Naive B cell (primary cell): ENCODE measurements around the gene NPPA. TPM values are rescaled to one million over a fixed set of nuclear protein-coding genes. Genes with fewer than 3 reads are reported as not detected.

ENCODE experiments used
- ATAC-seq, 2 donors: fragments of 150-1000 bp; cut with Tn5 transposase; 2 replicates each; pipeline ENCODE4 v1.10.0; 2021; ENCODE audit warnings: low read depth in 2 of 2, mild to moderate bottlenecking in 2 of 2, moderate library complexity in 2 of 2
- DNase-seq: peaks from one replicate; pipeline ENCODE4 v3.0.0; 2022
- H3K27ac Mint-ChIP-seq, 6 donors: one replicate each; pipeline ENCODE4 v1.8.0; 2020 to 2022; ENCODE audit warnings: mild to moderate bottlenecking in 6 of 6, mixed read lengths in 6 of 6, moderate library complexity in 5 of 6, inconsistent platforms in 2 of 6
- H3K27me3 Mint-ChIP-seq, 3 donors: one replicate each; pipeline ENCODE4 v1.8.0; 2021 to 2022; ENCODE audit warnings: mixed read lengths in 3 of 3, mild to moderate bottlenecking in 1 of 3
- H3K36me3 Mint-ChIP-seq, 2 donors: one replicate each; pipeline ENCODE4 v1.8.0; 2020 to 2022; ENCODE audit warnings: mixed read lengths in 2 of 2, inconsistent platforms in 1 of 2, mild to moderate bottlenecking in 1 of 2
- H3K4me1 Mint-ChIP-seq, 3 donors: one replicate each; pipeline ENCODE4 v1.8.0; 2020 to 2022; ENCODE audit warnings: mixed read lengths in 3 of 3, inconsistent platforms in 1 of 3, mild to moderate bottlenecking in 1 of 3, moderate library complexity in 1 of 3
- H3K4me3 Mint-ChIP-seq, 8 donors: one replicate each; pipeline ENCODE4 v1.8.0; 2020 to 2022; ENCODE audit warnings: mild to moderate bottlenecking in 8 of 8, mixed read lengths in 8 of 8, moderate library complexity in 8 of 8, inconsistent platforms in 2 of 8
- H3K9me3 Mint-ChIP-seq, 7 donors: one replicate each; pipeline ENCODE4 v1.8.0; 2020 to 2022; ENCODE audit warnings: mixed read lengths in 7 of 7, mild to moderate bottlenecking in 5 of 7, inconsistent platforms in 2 of 7, moderate library complexity in 1 of 7
- polyA plus RNA-seq, 6 donors: library from polyadenylated mRNA; unstranded; fragments of 300-500 nt; fragmentation: Illumina TruSeq; gene quantifications; one replicate each; pipeline ENCODE4 v1.2.3, GENCODE V29; 2021; ENCODE audit warnings: low read depth in 6 of 6

Gene NPPA
- polyA plus RNA-seq, 6 donors from 2014 or later, result not detected

GRCh38 chr1:11880181-11880575 lies 32.6 kb upstream of the NPPA start:
- ATAC-seq, result no peak
- Mint-ChIP-seq H3K4me1 (no peaks in the 10 kb centered on the region), H3K9me3 (no peaks in the 10 kb centered on the region), H3K4me3 (no peak overlapping the region), H3K27me3 (peaks cover 9 to 47% (median 30%) of the 10 kb centered on the region in 3 donors), H3K36me3 (no peaks in the 10 kb centered on the region), H3K27ac (no peak overlapping the region)
- DNase-seq, result no peak

- H3K4me1 Mint-ChIP-seq, result no peaks in the 10 kb centered on the region
- no peaks in the 10 kb centered on the region for H3K36me3 Mint-ChIP-seq
- H3K9me3 Mint-ChIP-seq, result no peaks in the 10 kb centered on the region
- ATAC-seq (no peak), DNase-seq (no peak)
- H3K27me3 Mint-ChIP-seq, result peaks cover 9 to 49% (median 31%) of the 10 kb centered on the region in 3 donors
- no peak overlapping the region for H3K27ac Mint-ChIP-seq
- no peak overlapping the region for H3K4me3 Mint-ChIP-seq
Measured at GRCh38 chr1:11879311-11880180, 32.0 kb upstream of the NPPA start.

- Mint-ChIP-seq H3K9me3 (peaks cover 0 to 2% (median 0%) of the 10 kb centered on the region in 7 donors), H3K27me3 (peaks cover 9 to 56% (median 38%) of the 10 kb centered on the region in 3 donors), H3K4me1 (no peaks in the 10 kb centered on the region), H3K36me3 (no peaks in the 10 kb centered on the region), H3K27ac (no peak overlapping the region), H3K4me3 (no peak overlapping the region)
- DNase-seq (no peak), ATAC-seq (no peak)
Measured at GRCh38 chr1:11878891-11879190, 31.3 kb upstream of the NPPA start.

GRCh38 chr1:11878081-11878890 lies 30.7 kb upstream of the NPPA start:
- no peaks in the 10 kb centered on the region for H3K4me1 Mint-ChIP-seq
- peaks cover 9 to 61% (median 42%) of the 10 kb centered on the region in 3 donors for H3K27me3 Mint-ChIP-seq
- peaks cover 0 to 2% (median 0%) of the 10 kb centered on the region in 7 donors for H3K9me3 Mint-ChIP-seq
- H3K36me3 Mint-ChIP-seq, result no peaks in the 10 kb centered on the region
- H3K27ac Mint-ChIP-seq, result no peak overlapping the region
- ATAC-seq (no peak), DNase-seq (no peak)
- H3K4me3 Mint-ChIP-seq, result no peak overlapping the region

- DNase-seq, result no peak
- ATAC-seq, result no peak
- peaks cover 0 to 2% (median 0%) of the 10 kb centered on the region in 7 donors for H3K9me3 Mint-ChIP-seq
- H3K4me1 Mint-ChIP-seq, result no peaks in the 10 kb centered on the region
- no peak overlapping the region for H3K27ac Mint-ChIP-seq
- H3K4me3 Mint-ChIP-seq, result no peak overlapping the region
- H3K27me3 Mint-ChIP-seq, result peaks cover 13 to 51% (median 37%) of the 10 kb centered on the region in 3 donors
- H3K36me3 Mint-ChIP-seq, result no peaks in the 10 kb centered on the region
Measured at GRCh38 chr1:11877074-11877473, 29.5 kb upstream of the NPPA start.

- H3K4me1 Mint-ChIP-seq, result no peaks in the 10 kb centered on the region
- ATAC-seq (no peak), DNase-seq (no peak)
- no peaks in the 10 kb centered on the region for H3K36me3 Mint-ChIP-seq
- peaks cover 18 to 60% (median 46%) of the 10 kb centered on the region in 3 donors for H3K27me3 Mint-ChIP-seq
- no peak overlapping the region for H3K4me3 Mint-ChIP-seq
- H3K9me3 Mint-ChIP-seq, result peaks cover 0 to 3% (median 0%) of the 10 kb centered on the region in 7 donors
- H3K27ac Mint-ChIP-seq, result no peak overlapping the region
Measured at GRCh38 chr1:11875094-11875493, 27.5 kb upstream of the NPPA start.

- no peak for DNase-seq
- peaks cover 18 to 64% (median 47%) of the 10 kb centered on the region in 3 donors for H3K27me3 Mint-ChIP-seq
- H3K4me3 Mint-ChIP-seq, result no peak overlapping the region
- H3K9me3 Mint-ChIP-seq, result peaks cover 0 to 3% (median 0%) of the 10 kb centered on the region in 7 donors
- H3K36me3 Mint-ChIP-seq, result no peaks in the 10 kb centered on the region
- no peak overlapping the region for H3K27ac Mint-ChIP-seq
- H3K4me1 Mint-ChIP-seq, result no peaks in the 10 kb centered on the region
- no peak for ATAC-seq
Measured at GRCh38 chr1:11874624-11875023, 27.0 kb upstream of the NPPA start.

GRCh38 chr1:11874258-11874562 lies 26.6 kb upstream of the NPPA start:
- Mint-ChIP-seq H3K27me3 (peaks cover 18 to 66% (median 47%) of the 10 kb centered on the region in 3 donors), H3K27ac (no peak overlapping the region), H3K4me1 (no peaks in the 10 kb centered on the region), H3K36me3 (no peaks in the 10 kb centered on the region), H3K4me3 (no peak overlapping the region), H3K9me3 (peaks cover 0 to 3% (median 0%) of the 10 kb centered on the region in 7 donors)
- ATAC-seq, result no peak
- DNase-seq, result no peak

- DNase-seq (no peak), ATAC-seq (no peak)
- Mint-ChIP-seq H3K27ac (no peak overlapping the region), H3K4me3 (no peak overlapping the region), H3K4me1 (no peaks in the 10 kb centered on the region), H3K36me3 (no peaks in the 10 kb centered on the region), H3K9me3 (peaks cover 0 to 3% (median 0%) of the 10 kb centered on the region in 7 donors), H3K27me3 (peaks cover 18 to 62% (median 47%) of the 10 kb centered on the region in 3 donors)
Measured at GRCh38 chr1:11873395-11874257, 26.0 kb upstream of the NPPA start.

- Mint-ChIP-seq H3K4me3 (no peak overlapping the region), H3K36me3 (no peaks in the 10 kb centered on the region), H3K4me1 (no peaks in the 10 kb centered on the region), H3K27ac (no peak overlapping the region), H3K27me3 (peaks cover 18 to 58% (median 47%) of the 10 kb centered on the region in 3 donors), H3K9me3 (peaks cover 0 to 3% (median 0%) of the 10 kb centered on the region in 7 donors)
- ATAC-seq, result no peak
- no peak for DNase-seq
Measured at GRCh38 chr1:11872545-11872944, 25.0 kb upstream of the NPPA start.

- Mint-ChIP-seq H3K4me1 (no peaks in the 10 kb centered on the region), H3K27me3 (peaks cover 8 to 49% (median 35%) of the 10 kb centered on the region in 3 donors), H3K9me3 (peaks cover 0 to 3% (median 0%) of the 10 kb centered on the region in 7 donors), H3K27ac (no peak overlapping the region), H3K36me3 (no peaks in the 10 kb centered on the region), H3K4me3 (no peak overlapping the region)
- ATAC-seq (no peak), DNase-seq (no peak)
Measured at GRCh38 chr1:11869650-11870207, 22.1 kb upstream of the NPPA start.

- Mint-ChIP-seq H3K27me3 (peaks cover 8 to 47% (median 30%) of the 10 kb centered on the region in 3 donors), H3K27ac (no peak overlapping the region), H3K36me3 (no peaks in the 10 kb centered on the region), H3K4me3 (no peak overlapping the region), H3K4me1 (no peaks in the 10 kb centered on the region), H3K9me3 (peaks cover 0 to 3% (median 0%) of the 10 kb centered on the region in 7 donors)
- ATAC-seq (no peak), DNase-seq (no peak)
Measured at GRCh38 chr1:11869104-11869503, 21.5 kb upstream of the NPPA start.
